ENCODE data around the gene ADSL.

Gene ADSL

GRCh38 chr22:40326905-40327735 lies 19.2 kb upstream of the ADSL start:
- DNase-seq (ENCODE audit: low read depth in 2 of 2): no peak

GRCh38 chr22:40328546-40329456 lies 17.5 kb upstream of the ADSL start:
- DNase-seq (ENCODE audit: low read depth in 2 of 2): no peak

DNA sequence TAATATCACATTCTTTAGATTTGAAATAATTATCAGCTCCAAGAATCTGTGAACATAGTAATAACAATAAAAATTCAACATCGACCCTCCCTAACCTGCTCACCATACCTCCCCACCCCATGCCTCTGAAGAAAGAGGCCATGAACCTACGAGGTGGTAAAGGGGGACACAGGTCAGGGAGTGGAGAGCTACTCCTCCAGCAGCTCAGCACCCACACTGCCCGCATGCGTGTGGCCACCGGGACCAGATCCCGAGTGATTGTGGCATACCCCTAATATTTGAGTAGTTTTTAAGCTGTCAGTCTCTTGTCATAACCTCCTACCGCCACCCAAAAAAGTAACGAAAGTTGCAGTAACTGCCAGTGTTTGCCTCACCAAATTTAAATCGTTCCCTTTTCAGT lies 16.8 kb upstream of the ADSL start:
- no peak for DNase-seq (ENCODE audit: low read depth in 2 of 2)

DNA sequence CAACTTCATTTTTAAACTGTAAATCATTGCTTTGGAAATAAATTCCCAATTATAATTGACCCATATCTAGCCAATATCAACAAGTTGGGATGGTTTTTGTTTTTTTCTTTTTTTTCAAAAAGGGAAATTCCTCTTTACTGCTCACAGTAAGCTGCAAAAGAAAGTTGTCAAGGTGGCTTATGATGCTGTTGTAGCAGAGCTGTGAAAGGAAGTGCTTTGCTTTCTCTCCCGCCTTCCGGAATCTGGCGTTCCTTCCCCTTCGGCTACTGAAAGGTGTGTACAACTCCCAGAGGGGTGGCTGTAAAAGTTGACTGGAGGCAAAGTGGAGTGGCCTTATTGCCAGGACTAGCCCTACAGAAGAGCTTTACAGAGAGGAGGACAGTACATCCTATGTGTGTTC lies 16.2 kb upstream of the ADSL start:
- DNase-seq (ENCODE audit: low read depth in 2 of 2): no peak

DNA sequence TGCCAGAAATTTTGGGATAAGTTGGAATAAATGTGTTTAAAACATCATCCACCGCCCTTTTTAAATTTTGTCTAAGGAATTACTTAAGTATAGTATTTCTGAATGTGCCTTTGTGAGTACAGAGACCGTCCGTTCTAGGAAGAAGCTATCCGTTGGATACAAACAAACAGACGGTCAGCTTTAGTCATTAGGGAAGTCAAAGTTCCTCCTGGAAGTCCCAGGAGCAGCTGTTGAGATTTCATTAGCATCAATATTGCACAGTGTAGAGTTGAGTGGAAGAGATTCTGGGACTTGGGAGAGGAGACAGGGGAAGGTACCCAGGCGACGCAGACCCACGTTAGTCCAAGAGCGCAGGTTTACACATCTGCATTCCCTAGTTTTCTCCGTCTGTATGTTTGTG lies 15.7 kb upstream of the ADSL start:
- DNase-seq (ENCODE audit: low read depth in 2 of 2): no peak

- no peak for DNase-seq (ENCODE audit: low read depth in 2 of 2)
Observed at GRCh38 chr22:40331706-40332105, 14.6 kb upstream of the ADSL start.

DNA sequence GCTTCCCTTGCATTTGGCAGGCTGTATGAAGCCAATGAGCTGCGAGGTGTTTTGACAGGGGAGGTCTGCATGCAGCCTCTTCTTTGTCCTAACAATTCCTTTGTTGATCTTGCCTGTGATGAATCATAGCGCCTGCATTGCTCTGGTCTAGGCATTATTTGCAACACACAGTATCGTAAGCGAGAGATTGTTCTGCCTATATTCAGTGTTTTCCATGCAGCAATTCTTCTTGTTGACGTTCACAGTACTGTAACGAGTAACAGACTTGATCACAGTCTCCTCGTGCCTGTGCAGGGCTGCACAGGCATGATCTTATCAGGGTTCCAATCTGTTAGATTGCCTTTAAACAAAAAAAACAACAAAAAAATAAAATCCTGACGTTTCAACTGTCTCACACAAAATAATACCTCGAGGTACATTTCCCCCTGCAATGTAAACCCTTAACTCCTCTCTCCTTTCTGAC lies 13.9 kb upstream of the ADSL start:
- DNase-seq (ENCODE audit: low read depth in 2 of 2): no peak

GRCh38 chr22:40334060-40334459 lies 12.2 kb upstream of the ADSL start:
- DNase-seq (ENCODE audit: low read depth in 2 of 2): no peak

DNA sequence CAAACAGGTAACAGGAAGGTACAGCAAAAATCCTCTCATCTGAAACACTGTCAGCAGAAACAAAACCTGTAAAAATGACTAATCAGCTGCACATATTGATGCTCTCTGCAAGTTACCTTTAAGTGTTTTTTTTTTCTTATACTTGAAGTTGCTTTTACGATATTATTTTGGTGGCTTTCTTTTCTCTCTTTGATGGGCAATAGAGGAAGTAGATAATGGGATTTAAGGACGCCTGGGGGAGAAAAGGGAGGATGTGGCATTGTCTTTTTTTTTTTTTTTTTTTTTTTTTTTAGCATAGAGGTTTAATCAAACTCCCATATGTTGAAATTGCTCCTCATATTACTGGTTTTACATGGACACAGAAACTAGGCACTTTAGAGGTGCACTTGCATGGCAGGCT lies 11.4 kb upstream of the ADSL start:
- no peak for DNase-seq (ENCODE audit: low read depth in 2 of 2)

DNA sequence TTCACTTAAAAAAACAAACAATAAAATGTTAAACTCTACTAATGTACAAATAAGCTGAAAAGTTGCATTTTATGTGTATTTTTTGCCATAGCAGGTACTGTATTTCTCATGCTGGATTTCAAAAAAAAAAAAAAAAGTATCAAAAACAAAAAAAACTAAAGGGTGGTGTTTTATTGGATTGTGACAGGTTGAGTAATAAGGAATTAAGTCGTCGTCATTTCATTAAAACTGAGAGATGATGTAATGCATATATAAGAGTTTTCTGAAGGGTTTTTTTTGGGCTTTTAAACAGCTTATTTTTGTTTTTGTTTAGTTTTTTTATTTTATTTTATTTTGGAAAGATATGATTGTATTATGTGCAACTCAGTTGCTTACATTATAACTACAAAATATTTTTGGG lies 10.9 kb upstream of the ADSL start:
- DNase-seq (ENCODE audit: low read depth in 2 of 2): no peak

DNA sequence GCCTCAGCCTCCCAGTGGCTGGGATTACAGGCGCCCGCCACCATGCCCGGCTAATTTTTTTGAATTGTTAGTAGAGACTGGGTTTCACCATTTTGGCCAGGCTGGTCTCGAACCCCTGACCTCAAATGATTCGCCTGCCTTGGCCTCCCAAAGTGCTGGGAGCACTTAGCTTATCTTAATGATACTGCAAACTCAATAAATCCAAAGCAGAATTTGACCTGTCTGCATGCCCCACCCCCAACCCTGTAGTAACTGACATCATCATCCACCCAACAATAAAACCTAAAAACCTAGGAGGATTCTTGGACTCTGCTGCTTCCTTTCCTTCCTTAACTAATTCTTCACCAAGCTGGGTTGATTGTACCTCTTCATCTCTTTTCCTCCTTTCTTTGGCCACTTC lies 6.3 kb upstream of the ADSL start:
- DNase-seq (ENCODE audit: low read depth in 2 of 2): no peak

DNA sequence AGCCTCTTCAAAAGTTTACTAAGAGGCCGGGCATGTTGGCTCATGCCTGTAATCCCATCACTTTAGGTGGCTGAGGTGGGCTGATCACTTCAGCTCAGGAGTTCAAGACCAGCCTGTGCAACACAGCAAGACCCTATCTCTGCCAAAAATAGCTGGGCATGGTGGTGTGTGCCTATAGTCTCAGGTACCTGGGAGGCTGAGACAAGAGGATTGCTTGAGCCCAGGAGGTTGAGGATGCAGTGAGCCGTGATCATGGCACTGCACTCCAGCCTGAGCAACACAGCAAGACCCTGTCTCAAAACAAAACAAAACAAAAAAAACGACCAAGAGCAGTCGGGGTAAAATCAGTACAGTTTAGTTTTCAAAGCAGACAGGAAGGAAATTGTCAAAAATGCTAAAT lies 4.7 kb upstream of the ADSL start:
- DNase-seq (ENCODE audit: low read depth in 2 of 2): no peak

DNA sequence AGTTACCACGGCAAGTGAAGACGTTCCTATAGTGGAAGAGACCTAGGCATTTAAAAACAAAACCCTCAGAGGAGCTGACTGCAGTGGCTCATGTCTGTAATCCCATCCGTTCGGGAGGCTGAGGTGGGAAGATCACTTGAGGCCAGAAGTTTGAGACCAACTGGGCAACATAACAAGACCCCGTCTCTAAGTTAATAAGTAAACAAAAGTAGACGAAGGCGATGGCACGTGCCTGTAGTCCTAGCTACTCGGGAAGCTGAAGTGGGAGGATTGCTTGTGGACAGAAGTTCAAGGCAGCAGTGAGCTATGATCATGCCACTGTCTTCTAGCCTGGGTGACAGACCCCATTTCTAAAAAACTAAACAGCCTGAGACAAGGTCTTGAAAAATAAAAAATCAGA lies 3.8 kb upstream of the ADSL start:
- DNase-seq (ENCODE audit: low read depth in 2 of 2): no peak

- DNase-seq (ENCODE audit: low read depth in 2 of 2): no peak
Observed at GRCh38 chr22:40345271-40345670, 1.0 kb upstream of the ADSL start.

DNA sequence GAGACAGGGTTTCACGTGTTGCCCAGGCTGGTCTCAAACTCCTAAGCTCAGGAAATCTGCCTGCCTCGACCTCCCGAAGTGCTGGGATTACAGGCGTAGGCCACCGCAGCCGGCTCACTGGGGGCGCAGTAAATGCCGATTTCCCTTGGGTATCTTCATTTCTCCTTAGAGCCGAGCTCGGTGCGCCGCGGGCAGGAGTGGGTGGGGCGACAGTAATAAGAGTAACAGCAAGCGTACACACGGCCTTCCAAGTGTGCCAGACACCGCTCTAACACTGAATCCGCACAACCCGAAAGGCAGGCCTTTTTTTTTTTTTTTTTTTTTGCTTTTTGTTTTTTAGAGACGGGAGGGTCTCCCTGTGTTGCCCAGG lies 500 bp upstream of the ADSL start:
- peak; percentile 49 to 57 for DNase-seq (ENCODE audit: low read depth in 2 of 2)

- DNase-seq (ENCODE audit: low read depth in 2 of 2): no peak
Observed at GRCh38 chr22:40347300-40347699, 1.0 kb downstream of the ADSL start.

- DNase-seq (ENCODE audit: low read depth in 2 of 2): peak; percentile 56 to 58
Observed at GRCh38 chr22:40348025-40348658, 1.8 kb downstream of the ADSL start.

GRCh38 chr22:40352763-40353162 lies 6.5 kb downstream of the ADSL start:
- DNase-seq (ENCODE audit: low read depth in 2 of 2): no peak

DNA sequence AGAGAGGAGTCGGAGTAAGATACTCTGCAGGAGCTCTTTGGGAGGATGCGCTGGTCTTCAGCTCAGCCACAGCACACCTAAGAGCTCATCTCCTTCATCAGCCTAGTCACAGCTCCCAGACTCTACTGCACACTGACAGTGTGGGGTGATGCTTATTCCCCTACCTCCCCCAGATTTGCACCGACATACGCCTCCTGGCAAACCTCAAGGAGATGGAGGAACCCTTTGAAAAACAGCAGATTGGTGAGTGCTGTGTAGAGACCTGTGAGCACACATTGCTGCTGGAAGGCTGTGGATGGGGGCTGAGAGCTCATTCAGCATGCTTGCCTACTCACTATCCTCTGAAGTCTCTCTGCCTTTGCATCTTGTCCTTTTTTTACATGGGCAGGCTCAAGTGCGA lies 14.8 kb downstream of the ADSL start:
- no peak for DNase-seq (ENCODE audit: low read depth in 2 of 2)

- DNase-seq (ENCODE audit: low read depth in 2 of 2): no peak
Observed at GRCh38 chr22:40363059-40363458, 16.8 kb downstream of the ADSL start.

DNA sequence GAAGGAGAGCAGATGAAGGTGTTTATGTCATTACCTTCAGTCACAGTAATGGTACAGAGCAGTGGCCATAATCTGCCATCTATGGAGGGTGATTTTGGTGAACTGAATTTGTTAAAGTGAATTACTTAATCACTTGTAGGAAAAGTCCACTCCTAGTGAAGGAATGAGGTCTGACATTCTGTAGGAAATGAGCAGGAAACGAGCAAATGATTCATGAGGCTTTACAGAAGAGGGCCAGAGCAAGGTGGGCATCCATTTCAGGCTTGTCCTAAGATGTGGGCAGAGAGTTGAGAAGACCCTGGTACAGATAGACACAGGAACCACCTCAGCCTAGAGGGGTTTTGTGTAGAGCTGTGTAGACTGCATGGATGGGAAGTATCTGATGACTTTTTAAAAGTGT lies 18.1 kb downstream of the ADSL start:
- DNase-seq (ENCODE audit: low read depth in 2 of 2): no peak

DNA sequence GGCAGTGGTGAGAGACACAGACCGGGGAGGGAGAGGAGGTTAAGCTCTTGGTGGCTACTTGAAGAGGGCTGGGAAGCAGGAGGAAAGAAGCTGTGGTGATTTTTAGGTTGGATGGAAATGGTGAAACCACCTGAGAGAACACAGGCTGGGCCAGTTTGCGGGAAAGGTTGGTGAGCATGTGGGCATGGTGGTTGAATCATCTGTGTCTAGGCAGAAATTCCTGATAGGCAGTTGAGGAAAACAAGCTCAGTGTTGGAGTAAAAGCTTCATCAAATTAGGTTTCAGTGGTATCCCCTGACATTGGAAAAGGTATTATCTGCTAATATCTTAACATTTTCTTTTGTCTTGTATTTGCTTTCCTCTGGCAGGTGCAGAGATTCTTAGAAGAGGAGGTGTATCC lies 19.8 kb downstream of the ADSL start:
- DNase-seq (ENCODE audit: low read depth in 2 of 2): no peak

GRCh38 chr22:40367342-40367741 lies 21.0 kb downstream of the ADSL start:
- no peak for DNase-seq (ENCODE audit: low read depth in 2 of 2)

All from stimulated activated CD4-positive, alpha-beta T cell treated with anti-CD3 and anti-CD28 coated beads, Interleukin-1b, Interleukin-23, amount 100 ng/mL, for 4 hours (primary cell).